ENCODE data around the gene PDIA6.

PDIA6 gene

GRCh38 chr2:10838734-10839133 is 26.1 kb upstream of the PDIA6 start:
- H3K27me3 ChIP-seq (ENCODE audit: insufficient read depth, poor library complexity, severe bottlenecking) = no peaks in the 10 kb centered on the region
- no peak for DNase-seq (ENCODE audit: low read depth in 1 of 2, low spot score in 1 of 2)
- no peak overlapping the region for H3K4me3 ChIP-seq (replicated peaks; ENCODE audit: insufficient read depth, low read length)
- no peak for TF ChIP-seq REST (IDR thresholded peaks at IDR 0.05; ENCODE audit: insufficient replicate concordance, low read depth)
- no peak for TF ChIP-seq POLR2AphosphoS5 (IDR thresholded peaks at IDR 0.05; ENCODE audit: low read depth)
- no peak for TF ChIP-seq CTCF (IDR thresholded peaks at IDR 0.05; ENCODE audit: insufficient read depth, low read length)
- no peak for TF ChIP-seq GABPA (IDR thresholded peaks at IDR 0.05; ENCODE audit: low read depth)
- TF ChIP-seq SPI1 (IDR thresholded peaks at IDR 0.05; ENCODE audit: borderline replicate concordance, low read depth) = no peak
- no peak overlapping the region for H3K27ac ChIP-seq (replicated peaks)

- no peak for DNase-seq (ENCODE audit: low read depth in 1 of 2, low spot score in 1 of 2)
- Histone ChIP-seq H3K27me3 (ENCODE audit: insufficient read depth, poor library complexity, severe bottlenecking) (no peaks in the 10 kb centered on the region), H3K27ac (replicated peaks) (no peak overlapping the region), H3K4me3 (replicated peaks; ENCODE audit: insufficient read depth, low read length) (no peak overlapping the region)
- no peak for TF ChIP-seq SPI1 (IDR thresholded peaks at IDR 0.05; ENCODE audit: borderline replicate concordance, low read depth)
- TF ChIP-seq CTCF (IDR thresholded peaks at IDR 0.05; ENCODE audit: insufficient read depth, low read length) = no peak
- no peak for TF ChIP-seq REST (IDR thresholded peaks at IDR 0.05; ENCODE audit: insufficient replicate concordance, low read depth)
- TF ChIP-seq POLR2AphosphoS5 (IDR thresholded peaks at IDR 0.05; ENCODE audit: low read depth) = no peak
- TF ChIP-seq GABPA (IDR thresholded peaks at IDR 0.05; ENCODE audit: low read depth) = no peak
Observed at GRCh38 chr2:10837298-10838266, 25.0 kb upstream of the PDIA6 start.

GRCh38 chr2:10835052-10835970 is 22.7 kb upstream of the PDIA6 start:
- no peak for TF ChIP-seq POLR2AphosphoS5 (IDR thresholded peaks at IDR 0.05; ENCODE audit: low read depth)
- peak; percentile 64 for TF ChIP-seq CTCF (IDR thresholded peaks at IDR 0.05; ENCODE audit: insufficient read depth, low read length)

More at GRCh38 chr2:10835052-10835970, 22.7 kb upstream of the PDIA6 start:
- peak; percentile 57 to 62 for DNase-seq (ENCODE audit: low read depth in 1 of 2, low spot score in 1 of 2)
- peaks cover 6% of the 10 kb centered on the region for H3K27me3 ChIP-seq (ENCODE audit: insufficient read depth, poor library complexity, severe bottlenecking)
- no peak overlapping the region for H3K27ac ChIP-seq (replicated peaks)
- no peak overlapping the region for H3K4me3 ChIP-seq (replicated peaks; ENCODE audit: insufficient read depth, low read length)

All from HL-60 (cell line).